Hepatocyte (in vitro differentiated cells): Measurements from ENCODE around the gene ZDHHC4.

Source experiments
- EZH2 ChIP-seq: fragments of 200-600 bp; sonication (generic); IDR thresholded peaks from 2 replicates; pipeline ENCODE4 v1.6.1; 2016; ENCODE audit warnings: antibody characterized with exemption, mild to moderate bottlenecking, borderline replicate concordance
- EZH2phosphoT487 ChIP-seq: fragments of 200-600 bp; sonication (generic); IDR thresholded peaks from one replicate; pipeline ENCODE4 v1.6.1; 2018; ENCODE audit warnings: antibody characterized with exemption, mild to moderate bottlenecking, low read depth, moderate library complexity; ENCODE audit not compliant: unreplicated experiment, severe bottlenecking
- TF ChIP-seq, protein P1 (sequence below): fragments of 200-600 bp; sonication (generic); IDR thresholded peaks from 2 replicates; pipeline ENCODE4 v1.5.1; 2016; ENCODE audit warnings: antibody characterized with exemption, mild to moderate bottlenecking; ENCODE audit not compliant: poor library complexity

DNA sequence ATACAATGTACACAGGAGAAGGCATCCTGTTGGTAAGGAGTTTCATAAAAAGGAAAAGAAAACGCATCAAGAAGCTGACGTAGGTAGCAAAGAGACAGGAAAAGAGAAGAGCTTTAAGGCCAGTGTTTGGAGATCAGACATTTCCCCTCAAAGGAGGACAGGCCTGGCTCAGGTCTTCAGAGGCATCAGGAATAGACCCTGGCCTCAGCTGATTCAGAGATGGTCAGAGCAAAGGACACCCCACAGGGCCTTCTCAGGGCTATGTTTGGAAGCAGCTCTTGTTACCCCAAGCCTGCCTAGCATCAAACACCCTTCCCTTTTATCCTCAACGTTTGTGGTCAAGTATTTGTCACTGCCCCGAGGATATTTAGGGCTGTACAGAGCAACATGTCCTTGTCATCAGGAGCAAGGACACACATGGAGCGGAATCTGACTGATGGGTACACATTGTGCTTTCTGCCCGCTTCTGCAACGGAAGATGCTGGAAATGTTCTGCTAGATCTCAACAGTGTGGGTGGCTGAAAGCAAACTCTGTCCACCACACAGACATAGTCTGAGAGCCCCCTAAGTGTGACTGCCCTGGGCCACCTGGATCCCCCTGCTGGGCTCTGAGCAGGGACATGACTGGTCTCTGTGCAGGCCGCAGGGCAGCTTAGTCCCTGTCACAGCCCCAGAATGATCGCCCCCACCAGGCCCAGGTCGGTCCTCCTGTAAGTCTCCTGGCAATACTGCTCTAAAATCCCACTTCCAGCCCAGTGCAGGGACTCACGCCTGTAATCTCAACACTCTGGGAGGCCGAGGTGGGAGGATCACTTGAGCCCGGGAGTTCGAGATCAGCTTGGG, 1.0 kb upstream of the ZDHHC4 start:
- TF ChIP-seq EZH2: no peak
- TF ChIP-seq, protein P1, sequence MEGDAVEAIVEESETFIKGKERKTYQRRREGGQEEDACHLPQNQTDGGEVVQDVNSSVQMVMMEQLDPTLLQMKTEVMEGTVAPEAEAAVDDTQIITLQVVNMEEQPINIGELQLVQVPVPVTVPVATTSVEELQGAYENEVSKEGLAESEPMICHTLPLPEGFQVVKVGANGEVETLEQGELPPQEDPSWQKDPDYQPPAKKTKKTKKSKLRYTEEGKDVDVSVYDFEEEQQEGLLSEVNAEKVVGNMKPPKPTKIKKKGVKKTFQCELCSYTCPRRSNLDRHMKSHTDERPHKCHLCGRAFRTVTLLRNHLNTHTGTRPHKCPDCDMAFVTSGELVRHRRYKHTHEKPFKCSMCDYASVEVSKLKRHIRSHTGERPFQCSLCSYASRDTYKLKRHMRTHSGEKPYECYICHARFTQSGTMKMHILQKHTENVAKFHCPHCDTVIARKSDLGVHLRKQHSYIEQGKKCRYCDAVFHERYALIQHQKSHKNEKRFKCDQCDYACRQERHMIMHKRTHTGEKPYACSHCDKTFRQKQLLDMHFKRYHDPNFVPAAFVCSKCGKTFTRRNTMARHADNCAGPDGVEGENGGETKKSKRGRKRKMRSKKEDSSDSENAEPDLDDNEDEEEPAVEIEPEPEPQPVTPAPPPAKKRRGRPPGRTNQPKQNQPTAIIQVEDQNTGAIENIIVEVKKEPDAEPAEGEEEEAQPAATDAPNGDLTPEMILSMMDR: no peak
- no peak for TF ChIP-seq EZH2phosphoT487
